HepG2 (cell line): ENCODE data around the gene C10orf90.

Experiments used
- EP300 ChIP-seq, 3 experiments: sonication (generic) in 1 of 3; formaldehyde crosslinking in 1 of 3; IDR thresholded peaks; 2 replicates each; pipeline versions ENCODE4 v1.5.1 to v1.6.1; 2011 to 2020; ENCODE audit warnings: low read depth in 2 of 3, low read length in 2 of 3, borderline replicate concordance in 1 of 3, improper control_type of control experiment in 1 of 3, mild to moderate bottlenecking in 1 of 3, missing genetic modification reagents in 1 of 3, moderate library complexity in 1 of 3
- PATZ1 ChIP-seq: sonication (generic); formaldehyde crosslinking; IDR thresholded peaks from 2 replicates; pipeline ENCODE4 v1.4.0; 2020; ENCODE audit warnings: missing genetic modification reagents
- ZNF543 ChIP-seq: sonication (generic); formaldehyde crosslinking; IDR thresholded peaks from 2 replicates; pipeline ENCODE4 v1.4.0; 2020; ENCODE audit warnings: mild to moderate bottlenecking, missing genetic modification reagents

DNA sequence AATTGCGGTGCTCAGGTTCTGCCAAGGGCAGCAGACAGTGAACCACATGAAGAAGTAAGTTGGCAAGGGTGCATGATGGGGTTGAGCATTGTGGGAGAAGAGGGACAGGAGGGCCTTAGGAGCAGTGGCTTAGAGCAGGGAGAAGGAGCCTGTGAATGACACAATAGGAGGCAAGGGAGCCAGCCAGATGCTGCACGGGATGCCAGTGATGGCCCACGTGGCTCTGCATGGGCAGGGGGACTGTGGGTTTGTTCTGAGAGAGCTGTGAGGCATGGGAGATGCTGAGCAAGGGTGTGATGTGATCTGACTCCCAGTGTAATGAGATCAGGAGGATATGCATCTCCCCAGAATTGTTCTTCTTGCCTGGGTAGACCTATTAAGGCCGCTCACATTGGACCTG is 60.9 kb downstream of the C10orf90 start:
- no peak for TF ChIP-seq ZNF543 (CRISPR knock-in tag)
- TF ChIP-seq PATZ1 (CRISPR knock-in tag) = no peak
- TF ChIP-seq EP300 (IDR thresholded peaks at IDR 0.05; ENCODE audit: low read depth in 2 of 2, low read length in 2 of 2) = no peak
- TF ChIP-seq EP300 (CRISPR knock-in tag; IDR thresholded peaks at IDR 0.05; ENCODE audit: borderline replicate concordance) = no peak
